Right lobe of liver (tissue), 6 donors: ENCODE measurements around the gene TRIO. TPM values are rescaled to one million over a fixed set of nuclear protein-coding genes. Genes with fewer than 3 reads are reported as not detected.

ENCODE experiments used
- ATAC-seq, 4 donors: fragments of 200-7000 bp; cut with Tn5 transposase; one replicate each; pipeline ENCODE4 v1.9.1; 2020; ENCODE audit warnings: mild to moderate bottlenecking in 4 of 4, moderate library complexity in 4 of 4
- DNase-seq, 3 donors: peaks; one replicate each; pipeline ENCODE4 v3.0.0-alpha.2; 2020
- H3K27ac ChIP-seq, 3 donors: fragments of 200-600 bp; one replicate each; pipeline ENCODE4 v1.8.0; 2022
- H3K27me3 ChIP-seq, 2 donors: fragments of 200-600 bp; one replicate each; pipeline ENCODE4 v1.8.0; 2022
- H3K36me3 ChIP-seq, 4 donors: fragments of 200-600 bp; sonication (generic) in 1 of 4; one replicate each; pipeline versions ENCODE4 v1.5.1 to v1.8.0; 2017 to 2022; ENCODE audit warnings: control low read depth in 1 of 4
- H3K4me1 ChIP-seq, 4 donors: fragments of 200-600 bp; sonication (generic) in 1 of 4; one replicate each; pipeline versions ENCODE4 v1.5.1 to v1.8.0; 2017 to 2022; ENCODE audit warnings: control low read depth in 1 of 4
- H3K4me3 ChIP-seq, 3 donors: fragments of 200-600 bp; one replicate each; pipeline ENCODE4 v1.8.0; 2022
- H3K9me3 ChIP-seq, 4 donors: fragments of 200-600 bp; sonication (generic) in 1 of 4; one replicate each; pipeline versions ENCODE4 v1.5.1 to v1.8.0; 2017 to 2022; ENCODE audit warnings: control low read depth in 1 of 4
- CTCF ChIP-seq, 4 donors: fragments of 200-600 bp in 3 of 4; fragments of 450-650 bp in 1 of 4; IDR thresholded peaks; one replicate each; pipeline versions ENCODE4 v1.5.1 to v1.8.0; 2016 to 2022; ENCODE audit warnings: antibody characterized with exemption in 4 of 4, mild to moderate bottlenecking in 2 of 4
- POLR2A ChIP-seq: fragments of 450-650 bp; IDR thresholded peaks from one replicate; pipeline ENCODE4 v1.6.1; 2017; ENCODE audit warnings: antibody characterized with exemption, mild to moderate bottlenecking
- WGBS: methylation state at CpG from one replicate; pipeline ENCODE4 v1.1.6; 2018; ENCODE audit warnings: low coverage, low lambda C conversion rate; ENCODE audit not compliant: insufficient coverage; ENCODE audit errors: missing lambda C conversion rate; 5-methylcytosine and 5-hydroxymethylcytosine counted together
- intact Hi-C, 2 donors: fragments of 100-400 bp; cut with DNase I; formaldehyde crosslinking; loops; one replicate each; pipeline versions ENCODE4 v1.11.2 to v1.14.1; 2022
- total RNA-seq, 6 experiments: library from RNA; depleted of rRNA in 2 of 6; stranded (reverse); fragments of >200 nt in 2 of 6; fragmentation: NEBNext Ultra II Directional in 3 of 6; extraction: Animal tissue kit (Norgen Biotek cat#: 25700) in 3 of 6; gene quantifications; one replicate each; pipeline versions ENCODE4 v1.1.0 to v1.2.4, GENCODE V29; 2016 to 2023
- donor health status: DM: no; HTN: yes; CAD: no.
- donor health status: DM: no; HTN: no; CAD: no.
- donor health status: DM: no; HTN: no; CAD: no.
- donor health status: DM: no; HTN: yes; CAD: no.
- donor health status: DM: no; HTN: yes; CAD: no.

Gene TRIO
- total RNA-seq, 6 experiments from 2014 or later, result 34.7 to 63.5 (median 50.2) TPM

- ATAC-seq (no peak), DNase-seq (no peak)
- intact Hi-C loops, result no loop called here
- Histone ChIP-seq H3K36me3 (peaks cover 0 to 34% (median 10%) of the 10 kb centered on the region in 4 donors), H3K9me3 (no peaks in the 10 kb centered on the region), H3K4me3 (no peak overlapping the region), H3K4me1 (no peaks in the 10 kb centered on the region), H3K27me3 (no peaks in the 10 kb centered on the region), H3K27ac (no peak overlapping the region)
- TF ChIP-seq CTCF (IDR thresholded peaks at IDR 0.05) (no peak), POLR2A (no peak)
- WGBS, result 100% methylated on average over 7 of the region's 7 CpGs
Measured at GRCh38 chr5:14497311-14497710, 354.2 kb downstream of the TRIO start.

GRCh38 chr5:14501353-14502293 lies 358.5 kb downstream of the TRIO start:
- Histone ChIP-seq H3K4me1 (no peaks in the 10 kb centered on the region), H3K27me3 (no peaks in the 10 kb centered on the region), H3K4me3 (no peak overlapping the region), H3K9me3 (no peaks in the 10 kb centered on the region), H3K36me3 (peaks cover 0 to 32% (median 10%) of the 10 kb centered on the region in 4 donors), H3K27ac (no peak overlapping the region)
- no peak for DNase-seq
- TF ChIP-seq POLR2A (no peak), CTCF (IDR thresholded peaks at IDR 0.05) (no peak)
- ATAC-seq, result no peak
- intact Hi-C loops, result no loop called here
- 89% methylated on average over 13 of the region's 18 CpGs for WGBS

GRCh38 chr5:14502294-14502690 lies 359.1 kb downstream of the TRIO start:
- 83% methylated on average over 2 of the region's 10 CpGs for WGBS
- intact Hi-C loops, result no loop called here
- Histone ChIP-seq H3K27me3 (no peaks in the 10 kb centered on the region), H3K27ac (no peak overlapping the region), H3K4me1 (no peaks in the 10 kb centered on the region), H3K4me3 (no peak overlapping the region), H3K9me3 (no peaks in the 10 kb centered on the region), H3K36me3 (peaks cover 0 to 30% (median 10%) of the 10 kb centered on the region in 4 donors)
- no peak for TF ChIP-seq POLR2A
- TF ChIP-seq CTCF (IDR thresholded peaks at IDR 0.05), result no peak
- DNase-seq (no peak), ATAC-seq (no peak)

GRCh38 chr5:14503017-14503680 lies 360.0 kb downstream of the TRIO start:
- Histone ChIP-seq H3K36me3 (peaks cover 0 to 22% (median 13%) of the 10 kb centered on the region in 4 donors), H3K4me1 (no peaks in the 10 kb centered on the region), H3K27me3 (no peaks in the 10 kb centered on the region), H3K27ac (no peak overlapping the region), H3K4me3 (no peak overlapping the region), H3K9me3 (no peaks in the 10 kb centered on the region)
- peak; percentile 20 to 67 (median 25) for ATAC-seq
- intact Hi-C loops, result no loop called here
- DNase-seq, result peak in 1 of 3 donors; percentile 62
- no CpG with 5 or more reads among the region's 9 CpGs for WGBS
- TF ChIP-seq CTCF (IDR thresholded peaks at IDR 0.05), result no peak
- no peak for TF ChIP-seq POLR2A
